K562 (cell line): ENCODE results near the gene SCAF11. TPM values are rescaled to one million over a fixed set of nuclear protein-coding genes. Genes with fewer than 3 reads are reported as not detected.

Experiments
- ATF6 ChIP-seq: sonication (generic); formaldehyde crosslinking; IDR thresholded peaks from 2 replicates; pipeline ENCODE4 v1.4.0; 2020; ENCODE audit warnings: mild to moderate bottlenecking, missing genetic modification reagents
- EZH2 ChIP-seq: IDR thresholded peaks from 2 replicates; pipeline ENCODE4 v1.6.1; 2012; ENCODE audit warnings: low read depth, mild to moderate bottlenecking, inconsistent platforms, low read length, borderline replicate concordance
- HEY1 ChIP-seq: fragments of 250-450 bp; sonication (Bioruptor Pico); IDR thresholded peaks from 2 replicates; pipeline ENCODE4 v1.5.0; 2020; ENCODE audit warnings: mild to moderate bottlenecking, moderate library complexity, borderline replicate concordance
- ILF3 ChIP-seq: fragments of 450-650 bp; IDR thresholded peaks from 2 replicates; pipeline ENCODE4 v1.6.1; 2018; ENCODE audit warnings: antibody characterized with exemption, mild to moderate bottlenecking, moderate library complexity, borderline replicate concordance
- PHF20 ChIP-seq: fragments of 450-650 bp; IDR thresholded peaks from 2 replicates; pipeline ENCODE4 v1.6.1; 2018; ENCODE audit not compliant: partially characterized antibody
- RBM25 ChIP-seq: fragments of 200-400 bp; formaldehyde crosslinking; IDR thresholded peaks from 2 replicates; pipeline ENCODE4 v1.6.1; 2018; ENCODE audit warnings: low read length, low read depth, moderate library complexity; ENCODE audit not compliant: severe bottlenecking
- SMARCA5 ChIP-seq: fragments of 450-650 bp; IDR thresholded peaks from 2 replicates; pipeline ENCODE4 v1.6.1; 2016
- SNIP1 ChIP-seq: fragments of 450-650 bp; IDR thresholded peaks from 2 replicates; pipeline ENCODE4 v1.7.1; 2017; ENCODE audit warnings: low read depth, mild to moderate bottlenecking
- SRSF9 ChIP-seq: fragments of 200-400 bp; formaldehyde crosslinking; IDR thresholded peaks from 2 replicates; pipeline ENCODE4 v1.6.1; 2017; ENCODE audit warnings: low read depth, low read length, borderline replicate concordance
- STAT5B ChIP-seq: fragments of 250-450 bp; sonication (Bioruptor Pico); IDR thresholded peaks from 2 replicates; pipeline ENCODE4 v1.8.0; 2021; ENCODE audit warnings: mild to moderate bottlenecking, inconsistent platforms
- TFAP4 ChIP-seq: sonication (generic); formaldehyde crosslinking; IDR thresholded peaks from 2 replicates; pipeline ENCODE4 v1.8.0; 2022; ENCODE audit warnings: missing genetic modification reagents, mild to moderate bottlenecking, moderate library complexity, borderline replicate concordance
- ZBTB40 ChIP-seq, 2 experiments: fragments of 450-650 bp in 1 of 2; sonication (generic) in 1 of 2; formaldehyde crosslinking in 1 of 2; IDR thresholded peaks; 2 replicates each; pipeline versions ENCODE4 v1.7.1 to v1.9.0; 2016 to 2022; ENCODE audit warnings: inconsistent platforms in 1 of 2, mild to moderate bottlenecking in 1 of 2, missing genetic modification reagents in 1 of 2
- ZNF184 ChIP-seq: sonication (generic); formaldehyde crosslinking; IDR thresholded peaks from 2 replicates; pipeline ENCODE4 v1.5.0; 2020; ENCODE audit warnings: missing genetic modification reagents
- ZNF583 ChIP-seq: fragments of 250-450 bp; sonication (Bioruptor Pico); IDR thresholded peaks from 2 replicates; pipeline ENCODE4 v1.4.0; 2020
- ZNF764 ChIP-seq: fragments of 250-450 bp; sonication (Bioruptor Pico); IDR thresholded peaks from 2 replicates; pipeline ENCODE4 v1.4.0; 2020; ENCODE audit warnings: low read depth, mild to moderate bottlenecking, moderate library complexity
- polyA plus RNA-seq, 8 experiments: library from polyadenylated mRNA; depleted of rRNA in 4 of 8; stranded (reverse) in 5 of 8; unstranded in 3 of 8; fragments of >200 nt; fragmentation: Nextera tagmentation in 2 of 8; fragmentation: Illumina TruSeq in 1 of 8; extraction: Ambion mirVana in 2 of 8; extraction: Trizol in 1 of 8; gene quantifications; 2 replicates each; pipeline versions ENCODE4 v1.2.1 to v1.2.3, GENCODE V29; 2011 to 2014; ENCODE audit warnings: inconsistent platforms in 1 of 8, missing spikeins in 1 of 8
- total RNA-seq, 7 experiments: library from RNA; depleted of rRNA in 6 of 7; stranded (reverse); fragments of >200 nt in 6 of 7; fragmentation: Illumina TruSeq in 2 of 7; extraction: Trizol in 2 of 7; gene quantifications; 2 replicates each; pipeline versions ENCODE4 v1.2.1 to v1.2.3, GENCODE V29; 2011 to 2021; ENCODE audit warnings: low replicate concordance in 1 of 7

The SCAF11 gene
- total and polyA plus RNA-seq, 9 of the 15 experiments (the other 6 are each of a cell fraction or from before 2014, with no cell fraction given) = 30.4 to 119 (median 80.0) TPM

- TF ChIP-seq ZBTB40 (IDR thresholded peaks at IDR 0.05) (peak; percentile 89), ZBTB40 (CRISPR knock-in tag; IDR thresholded peaks at IDR 0.05) (peak; percentile 73), RBM25 (no peak), ZNF184 (CRISPR knock-in tag) (no peak), ATF6 (CRISPR knock-in tag) (0 out of 2 replicates have a peak, but pooled peaks have one; percentile 55), SRSF9 (no peak), STAT5B (CRISPR knock-in tag) (no peak), EZH2 (no peak), HEY1 (CRISPR knock-in tag) (no peak), PHF20 (peak; percentile 77), SNIP1 (no peak), ZNF764 (CRISPR knock-in tag) (no peak), ILF3 (no peak), TFAP4 (CRISPR knock-in tag) (peak; percentile 94), SMARCA5 (no peak; the same call in 1 of the 2 replicates), ZNF583 (CRISPR knock-in tag) (0 out of 2 replicates have a peak, but pooled peaks have one; percentile 34)
Observed at GRCh38 chr12:45991284-45992249, 1.2 kb upstream of the SCAF11 start (continued).
